HL-60 (cell line): Measurements from ENCODE around the gene LIM2.

Source experiments
- GABPA ChIP-seq: IDR thresholded peaks from 2 replicates; pipeline ENCODE4 v1.6.1; 2012; ENCODE audit warnings: low read depth
- POLR2AphosphoS5 ChIP-seq: IDR thresholded peaks from 2 replicates; pipeline ENCODE4 v1.6.1; 2012; ENCODE audit warnings: low read depth
- SPI1 ChIP-seq: IDR thresholded peaks from 2 replicates; pipeline ENCODE4 v1.6.1; 2012; ENCODE audit warnings: low read depth, mild to moderate bottlenecking, borderline replicate concordance
- TF ChIP-seq, protein P1 (sequence below): IDR thresholded peaks from one replicate; pipeline ENCODE4 v1.5.1; 2011; ENCODE audit warnings: low read length, control low read depth, inconsistent platforms; ENCODE audit not compliant: insufficient read depth
- TF ChIP-seq, protein P2 (sequence below): IDR thresholded peaks from 2 replicates; pipeline ENCODE4 v1.6.1; 2012; ENCODE audit warnings: low read depth; ENCODE audit not compliant: insufficient replicate concordance

DNA sequence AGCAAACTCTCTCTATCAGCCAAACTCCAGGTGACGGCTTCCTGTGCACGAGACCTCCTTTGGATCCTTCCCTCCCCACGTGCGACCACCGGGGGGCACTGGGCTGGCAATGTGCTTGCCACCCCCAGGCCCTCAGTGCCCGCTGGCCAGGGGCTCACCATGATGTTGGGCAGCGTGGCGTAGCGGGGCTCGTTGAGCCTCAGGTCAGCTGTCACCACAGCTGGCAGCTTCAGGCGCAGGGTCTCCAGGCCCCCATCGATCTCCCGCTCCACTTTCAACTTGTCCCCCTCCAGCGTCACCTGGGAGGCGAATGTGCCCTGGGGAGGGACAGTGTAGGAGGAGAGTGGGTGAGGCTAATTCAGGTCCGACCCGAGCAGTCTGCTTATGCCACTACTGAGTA, 41.0 kb downstream of the LIM2 start:
- TF ChIP-seq, protein P1, sequence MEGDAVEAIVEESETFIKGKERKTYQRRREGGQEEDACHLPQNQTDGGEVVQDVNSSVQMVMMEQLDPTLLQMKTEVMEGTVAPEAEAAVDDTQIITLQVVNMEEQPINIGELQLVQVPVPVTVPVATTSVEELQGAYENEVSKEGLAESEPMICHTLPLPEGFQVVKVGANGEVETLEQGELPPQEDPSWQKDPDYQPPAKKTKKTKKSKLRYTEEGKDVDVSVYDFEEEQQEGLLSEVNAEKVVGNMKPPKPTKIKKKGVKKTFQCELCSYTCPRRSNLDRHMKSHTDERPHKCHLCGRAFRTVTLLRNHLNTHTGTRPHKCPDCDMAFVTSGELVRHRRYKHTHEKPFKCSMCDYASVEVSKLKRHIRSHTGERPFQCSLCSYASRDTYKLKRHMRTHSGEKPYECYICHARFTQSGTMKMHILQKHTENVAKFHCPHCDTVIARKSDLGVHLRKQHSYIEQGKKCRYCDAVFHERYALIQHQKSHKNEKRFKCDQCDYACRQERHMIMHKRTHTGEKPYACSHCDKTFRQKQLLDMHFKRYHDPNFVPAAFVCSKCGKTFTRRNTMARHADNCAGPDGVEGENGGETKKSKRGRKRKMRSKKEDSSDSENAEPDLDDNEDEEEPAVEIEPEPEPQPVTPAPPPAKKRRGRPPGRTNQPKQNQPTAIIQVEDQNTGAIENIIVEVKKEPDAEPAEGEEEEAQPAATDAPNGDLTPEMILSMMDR: no peak
- TF ChIP-seq SPI1 (no peak), POLR2AphosphoS5 (no peak), GABPA (no peak)
- TF ChIP-seq, protein P2, sequence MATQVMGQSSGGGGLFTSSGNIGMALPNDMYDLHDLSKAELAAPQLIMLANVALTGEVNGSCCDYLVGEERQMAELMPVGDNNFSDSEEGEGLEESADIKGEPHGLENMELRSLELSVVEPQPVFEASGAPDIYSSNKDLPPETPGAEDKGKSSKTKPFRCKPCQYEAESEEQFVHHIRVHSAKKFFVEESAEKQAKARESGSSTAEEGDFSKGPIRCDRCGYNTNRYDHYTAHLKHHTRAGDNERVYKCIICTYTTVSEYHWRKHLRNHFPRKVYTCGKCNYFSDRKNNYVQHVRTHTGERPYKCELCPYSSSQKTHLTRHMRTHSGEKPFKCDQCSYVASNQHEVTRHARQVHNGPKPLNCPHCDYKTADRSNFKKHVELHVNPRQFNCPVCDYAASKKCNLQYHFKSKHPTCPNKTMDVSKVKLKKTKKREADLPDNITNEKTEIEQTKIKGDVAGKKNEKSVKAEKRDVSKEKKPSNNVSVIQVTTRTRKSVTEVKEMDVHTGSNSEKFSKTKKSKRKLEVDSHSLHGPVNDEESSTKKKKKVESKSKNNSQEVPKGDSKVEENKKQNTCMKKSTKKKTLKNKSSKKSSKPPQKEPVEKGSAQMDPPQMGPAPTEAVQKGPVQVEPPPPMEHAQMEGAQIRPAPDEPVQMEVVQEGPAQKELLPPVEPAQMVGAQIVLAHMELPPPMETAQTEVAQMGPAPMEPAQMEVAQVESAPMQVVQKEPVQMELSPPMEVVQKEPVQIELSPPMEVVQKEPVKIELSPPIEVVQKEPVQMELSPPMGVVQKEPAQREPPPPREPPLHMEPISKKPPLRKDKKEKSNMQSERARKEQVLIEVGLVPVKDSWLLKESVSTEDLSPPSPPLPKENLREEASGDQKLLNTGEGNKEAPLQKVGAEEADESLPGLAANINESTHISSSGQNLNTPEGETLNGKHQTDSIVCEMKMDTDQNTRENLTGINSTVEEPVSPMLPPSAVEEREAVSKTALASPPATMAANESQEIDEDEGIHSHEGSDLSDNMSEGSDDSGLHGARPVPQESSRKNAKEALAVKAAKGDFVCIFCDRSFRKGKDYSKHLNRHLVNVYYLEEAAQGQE: no peak
